ENCODE data around the gene HORMAD2.
"Not testable (repeated sequence)": the region's sequence is repeated elsewhere in the genome, so short reads cannot be mapped to it uniquely, and the experiment has no call there.

The HORMAD2 gene

DNA sequence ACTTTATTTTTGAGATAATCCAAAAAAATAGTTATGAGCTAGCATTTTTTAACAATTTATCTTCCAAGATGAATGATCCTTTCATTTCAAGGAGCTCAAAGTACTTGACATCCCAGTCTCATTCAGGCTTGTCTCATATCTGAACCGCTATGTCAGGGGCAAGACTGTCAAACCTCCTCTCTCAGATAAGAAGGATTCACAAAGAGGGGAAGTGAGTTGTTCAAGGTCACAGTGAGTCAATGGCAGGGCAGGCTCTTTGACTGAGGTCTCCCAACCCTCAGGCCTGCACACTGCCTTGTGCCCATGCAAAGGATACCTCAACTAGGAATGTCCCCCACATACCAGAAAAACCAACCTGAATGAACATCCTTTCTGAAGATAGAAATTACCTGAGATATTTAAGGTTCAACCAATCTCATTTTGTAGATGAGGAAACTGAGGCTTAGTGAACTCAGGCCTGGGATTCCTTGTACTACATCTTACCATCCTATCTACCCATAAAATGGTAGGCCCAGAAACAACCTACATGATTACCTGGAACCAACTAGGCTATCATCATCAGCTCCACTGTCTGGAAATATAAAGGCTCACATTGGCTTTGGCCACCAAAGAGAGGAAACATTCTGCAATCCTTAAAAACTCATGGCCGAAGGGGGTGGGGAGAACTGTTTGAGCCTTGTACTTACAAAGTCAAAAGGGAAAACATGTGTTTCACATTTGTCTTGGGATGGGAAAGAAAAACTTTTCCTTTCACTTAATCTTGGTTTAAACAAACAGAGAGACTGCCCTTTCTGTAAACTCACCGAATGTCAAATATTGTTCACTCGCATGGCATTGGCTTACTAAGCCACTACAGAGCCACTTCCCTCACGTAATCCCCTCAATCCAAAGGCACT, 115.2 kb downstream of the HORMAD2 start:
- DNase-seq, result no peak

DNA sequence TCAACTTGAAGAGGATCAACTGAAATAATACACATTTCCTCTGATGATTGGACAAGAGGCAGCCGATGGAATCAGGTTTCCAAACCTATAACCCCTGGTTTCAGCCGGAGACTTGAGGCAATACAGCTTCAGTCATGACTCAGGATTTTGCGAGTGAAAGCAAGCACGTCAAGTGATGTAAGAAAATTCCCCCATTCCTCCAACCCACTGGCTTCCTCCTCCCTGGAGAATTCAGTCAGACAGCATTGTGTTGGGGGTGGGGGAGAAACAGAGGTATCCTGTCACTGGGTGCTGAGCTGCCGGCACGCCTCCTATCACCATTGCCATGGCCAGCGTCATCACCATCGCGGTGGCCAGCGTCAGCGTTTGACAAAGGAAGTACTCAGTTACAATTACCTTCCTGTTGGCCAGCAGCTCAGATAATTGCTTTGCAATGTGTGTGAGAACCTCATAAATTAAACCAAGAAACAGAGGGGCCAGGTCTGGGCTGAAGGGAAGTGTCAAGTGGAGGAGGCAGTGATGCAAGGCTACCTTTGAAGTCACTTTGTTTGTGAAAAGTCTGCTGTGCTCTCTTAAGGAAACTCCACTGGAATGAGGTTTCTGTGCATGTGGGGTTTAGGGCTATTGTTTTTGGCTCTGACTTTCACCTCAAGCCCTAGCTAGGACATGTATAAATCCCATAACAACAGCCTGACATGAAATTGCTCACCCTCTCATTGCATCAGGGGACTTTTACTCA, 116.0 kb downstream of the HORMAD2 start:
- peak; percentile 54 for DNase-seq

DNA sequence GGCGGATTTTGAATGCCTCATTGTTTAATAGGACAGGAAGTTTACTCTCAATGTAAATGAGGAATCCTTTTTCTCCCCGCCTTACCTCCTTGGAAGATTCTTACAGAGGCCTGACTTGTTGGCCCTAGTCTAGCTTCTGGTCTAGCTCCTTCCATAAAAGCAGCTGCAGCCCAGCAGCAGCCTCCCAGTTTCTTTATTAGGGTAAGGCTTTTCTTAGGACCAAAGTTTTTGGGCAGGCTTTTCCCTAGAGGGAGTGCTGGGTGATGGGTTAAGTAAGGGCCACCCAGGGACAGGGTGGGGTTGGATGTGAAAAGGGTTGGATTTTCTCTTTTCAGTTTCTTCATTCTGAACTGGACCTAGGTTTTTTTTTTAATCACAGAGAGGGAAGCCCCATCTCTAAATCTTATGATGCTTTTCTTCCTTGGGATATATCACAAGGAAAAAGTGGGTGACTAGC, 116.6 kb downstream of the HORMAD2 start:
- no peak for DNase-seq

DNA sequence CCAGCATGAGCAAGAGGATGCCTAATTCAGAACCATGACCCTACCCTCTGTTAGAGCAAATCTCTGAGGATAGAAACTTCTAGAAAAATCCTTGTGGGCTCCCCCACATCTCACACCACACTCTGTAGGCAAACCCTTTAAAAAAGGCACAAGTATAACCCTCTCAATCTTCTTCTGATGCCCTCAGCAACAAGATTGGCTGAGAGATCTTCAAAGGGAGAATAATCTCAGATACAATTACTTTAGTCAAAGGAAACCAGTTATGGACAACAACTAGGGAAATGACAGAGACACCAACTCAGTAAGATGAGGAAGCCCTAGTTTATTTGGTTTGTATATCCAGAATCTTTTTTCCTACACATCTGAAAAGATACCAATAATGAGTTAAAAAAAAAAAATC, 117.1 kb downstream of the HORMAD2 start:
- DNase-seq, result no peak

DNA sequence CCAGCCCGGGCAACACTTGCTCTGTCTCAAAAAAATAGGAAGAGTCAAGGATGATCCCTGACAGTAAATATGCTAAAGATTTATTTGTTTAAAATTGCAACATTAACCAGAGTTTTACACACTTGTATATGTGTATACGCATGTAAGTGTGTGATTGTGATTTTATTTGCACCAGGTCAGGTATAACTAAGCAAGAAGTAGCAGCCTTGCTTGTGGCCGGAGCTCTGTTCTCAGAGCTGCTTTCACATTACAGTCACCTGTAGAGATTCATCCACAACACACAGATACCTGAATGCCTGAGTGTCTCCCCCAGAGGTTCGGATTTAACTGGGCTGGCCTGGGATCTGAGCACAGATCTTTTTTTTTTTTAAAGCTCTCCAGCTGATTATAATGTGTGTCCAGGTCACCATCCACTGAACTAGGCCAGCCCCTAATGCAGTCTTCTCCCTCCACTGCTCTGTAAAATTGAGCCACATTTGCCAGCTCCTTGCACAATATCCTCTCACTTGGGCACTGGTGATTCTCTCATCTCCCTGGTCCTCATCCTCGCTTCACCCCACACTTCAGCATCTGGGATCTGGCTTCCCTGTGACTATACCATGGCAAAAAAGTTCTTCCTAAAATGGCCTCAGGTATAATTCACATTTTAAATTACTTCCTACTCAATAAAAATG, 118.0 kb downstream of the HORMAD2 start:
- DNase-seq, result no peak

DNA sequence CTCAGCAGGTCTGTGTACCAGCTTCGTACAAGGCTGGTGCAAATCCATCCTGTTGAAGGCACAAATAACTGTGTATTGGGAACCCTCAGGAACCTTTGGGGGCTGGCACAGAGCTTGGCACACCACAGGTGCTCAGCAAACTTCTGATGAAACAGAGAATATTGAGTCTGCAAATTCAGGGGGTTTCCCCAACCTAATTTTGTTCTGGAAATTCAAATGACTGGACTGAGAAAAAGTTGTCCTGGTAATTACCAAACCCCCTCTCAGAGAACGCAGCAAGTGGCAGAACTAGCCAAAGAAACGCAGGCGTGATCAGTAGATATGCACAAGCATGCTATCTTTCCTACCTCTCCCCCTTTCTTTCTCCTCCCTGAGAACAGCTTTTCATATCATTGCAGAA, 118.7 kb downstream of the HORMAD2 start:
- no peak for DNase-seq

DNA sequence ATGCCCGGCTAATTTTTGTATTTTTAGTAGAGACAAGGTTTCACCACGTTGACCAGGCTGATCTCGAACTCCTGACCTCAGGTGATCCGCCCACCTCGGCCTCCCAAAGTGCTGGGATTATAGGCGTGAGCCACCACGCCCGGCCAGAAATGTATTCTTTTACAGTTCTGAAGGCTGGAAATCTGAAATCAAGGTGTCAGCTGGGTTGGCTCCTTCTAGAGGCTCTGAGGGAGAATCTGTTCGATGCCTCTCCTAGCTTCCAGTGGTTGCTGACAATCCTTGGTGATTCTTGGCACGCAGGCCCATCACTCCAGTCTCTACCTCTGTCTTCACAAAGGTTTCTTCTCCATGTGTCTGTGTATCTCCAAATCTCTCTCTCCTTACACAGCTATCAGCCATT, 120.6 kb downstream of the HORMAD2 start:
- DNase-seq, result not testable (repeated sequence)

DNA sequence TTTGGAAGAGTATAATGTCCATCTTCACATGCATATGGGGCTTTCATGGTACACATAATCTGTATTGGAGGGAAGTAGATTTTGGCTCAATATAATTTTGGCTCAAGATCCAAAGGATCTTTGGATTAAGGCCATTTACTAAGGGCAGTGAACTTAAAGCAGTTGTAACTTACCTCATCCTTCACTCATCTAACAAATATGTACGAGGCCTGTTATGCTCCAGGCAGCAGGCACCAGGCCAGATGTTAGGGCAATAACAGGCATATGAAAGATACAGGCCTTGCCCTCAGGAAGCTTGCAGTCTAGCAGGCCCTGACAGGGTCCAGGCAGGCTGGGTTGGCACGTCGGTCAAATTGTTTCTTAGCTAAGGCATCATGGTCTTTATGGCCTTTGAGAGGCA, 121.7 kb downstream of the HORMAD2 start:
- no peak for DNase-seq

DNA sequence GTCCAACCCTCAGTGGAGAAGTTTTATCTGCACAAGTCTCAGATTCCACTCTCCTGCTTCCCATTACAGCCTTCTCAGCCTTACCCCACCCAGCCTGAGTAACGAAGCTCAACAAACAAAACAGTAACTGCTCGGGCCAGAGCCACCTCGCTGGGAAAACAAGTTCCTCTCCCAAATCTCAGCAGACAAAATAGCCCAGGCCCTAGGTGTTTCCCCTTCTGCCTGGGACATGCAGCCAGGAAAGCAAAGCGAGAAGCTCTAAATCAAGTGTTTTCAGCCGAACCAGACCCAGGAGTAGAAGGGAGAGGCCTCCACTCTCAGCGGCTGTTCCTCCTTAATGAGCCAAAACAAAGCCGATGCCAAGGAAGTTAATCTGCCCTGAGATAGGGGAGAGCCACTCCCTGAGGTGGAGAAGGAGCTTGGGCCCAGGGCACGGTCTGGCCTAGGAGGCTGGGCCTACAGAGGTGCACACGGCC, 122.3 kb downstream of the HORMAD2 start:
- DNase-seq, result no peak

DNA sequence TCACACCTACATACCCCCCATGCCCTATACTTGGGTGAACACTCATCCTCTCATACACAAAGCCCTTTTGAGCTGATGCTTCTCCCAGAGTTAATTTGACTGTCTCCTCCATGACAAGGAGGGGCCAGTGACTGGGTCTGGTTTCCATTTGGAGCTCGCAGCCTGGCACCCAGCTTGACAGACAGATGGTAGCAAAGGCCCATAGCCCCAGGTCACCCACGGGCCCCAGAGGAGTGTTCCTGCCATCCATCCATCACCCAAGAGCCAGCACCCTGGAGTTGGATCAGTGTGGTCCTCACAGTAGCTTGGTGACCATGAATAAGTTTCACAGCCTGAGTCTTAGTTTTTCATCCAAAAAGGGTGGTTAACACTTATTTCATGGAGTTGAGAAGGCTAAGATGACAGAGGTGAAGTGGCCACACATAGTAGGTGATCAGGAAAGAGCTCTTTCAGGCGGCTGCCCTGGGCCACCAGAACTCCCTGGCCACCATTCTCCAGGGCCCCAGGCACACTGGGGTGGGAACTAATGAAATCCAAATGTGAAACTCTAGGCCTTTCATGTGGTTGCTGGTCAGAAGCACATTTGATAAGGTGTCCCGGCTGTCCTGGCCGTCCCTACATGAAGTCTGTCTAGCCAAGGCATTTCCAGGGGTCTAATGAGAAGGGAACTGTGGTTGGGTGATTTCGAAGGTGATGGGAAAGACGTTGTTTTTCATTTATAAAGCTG, 123.9 kb downstream of the HORMAD2 start:
- no peak for DNase-seq

DNA sequence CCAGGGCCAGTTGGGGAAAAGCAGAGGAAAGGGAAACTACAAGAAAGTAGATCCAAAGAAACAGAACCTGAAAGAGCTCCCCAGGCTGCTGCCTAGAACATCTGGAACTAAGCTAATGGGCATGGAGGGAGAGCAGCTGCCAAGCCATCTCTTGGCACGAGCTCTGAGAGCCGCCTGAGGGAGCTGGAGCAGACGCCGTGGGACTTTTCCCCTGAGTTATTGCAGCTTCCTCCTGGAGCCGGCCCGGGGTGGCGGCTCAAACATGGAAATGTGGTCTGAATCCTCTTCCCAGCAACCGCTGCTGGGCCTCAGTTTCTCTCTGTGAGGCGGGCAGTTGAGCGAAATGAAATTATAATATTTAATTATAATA, 124.5 kb downstream of the HORMAD2 start:
- no peak for DNase-seq

DNA sequence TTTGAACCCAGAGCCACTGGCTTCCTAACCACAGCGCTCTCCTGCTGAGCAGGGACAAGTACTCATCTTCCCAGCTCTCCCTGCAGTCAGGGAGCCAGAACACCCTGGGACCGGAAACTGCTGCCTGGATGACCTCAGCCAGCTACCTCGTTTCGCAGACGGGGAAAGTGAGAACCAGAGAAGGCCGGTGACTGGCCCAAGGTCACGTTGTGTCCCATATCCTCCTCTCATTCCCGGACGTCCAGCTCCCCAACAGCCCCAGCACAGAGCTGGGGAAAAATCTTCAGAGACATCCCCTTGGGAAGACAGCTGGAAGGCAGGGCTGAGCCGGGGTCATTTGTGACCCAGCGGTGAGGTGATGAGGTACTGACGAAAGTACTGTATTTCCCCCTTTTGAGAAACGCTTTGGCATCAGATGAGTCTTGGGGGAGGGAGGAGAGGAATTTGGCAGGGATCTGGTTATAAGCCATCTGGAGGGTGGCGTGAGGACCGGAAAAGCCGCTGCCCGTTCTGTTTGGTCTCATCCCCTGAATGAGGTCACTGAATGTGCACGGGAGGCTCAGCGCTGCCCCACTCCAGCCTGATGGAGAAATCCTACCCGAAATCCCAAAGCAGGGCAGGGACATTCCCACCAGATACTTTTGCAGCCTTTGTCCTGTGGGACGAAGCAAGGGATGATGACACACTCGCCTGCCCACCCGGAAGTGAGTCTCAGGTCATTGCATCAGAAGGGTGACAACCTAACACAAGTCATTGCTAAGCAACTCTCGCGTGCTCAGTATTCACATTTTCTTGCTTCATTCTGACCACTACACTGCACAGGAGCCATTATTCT, 125.2 kb downstream of the HORMAD2 start:
- DNase-seq, result no peak

DNA sequence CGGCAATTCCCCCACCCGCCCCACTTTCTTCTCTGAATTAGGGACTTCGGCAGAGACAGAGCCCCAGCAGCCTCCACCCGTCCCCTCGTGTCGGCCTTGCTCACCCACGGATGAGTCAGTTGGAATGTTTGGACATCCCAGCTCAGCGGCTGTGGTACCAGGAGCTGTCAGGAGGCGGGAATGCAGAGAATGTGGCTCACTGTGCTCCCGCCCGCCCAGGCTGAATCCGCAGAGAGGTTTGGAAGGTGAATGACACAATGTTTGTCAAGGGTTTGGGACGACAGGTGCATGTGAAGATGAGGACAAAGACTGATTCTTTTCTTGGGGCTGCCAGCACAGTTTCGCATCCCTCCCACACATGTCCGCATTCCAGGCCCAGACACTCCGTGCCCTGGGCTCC, 126.7 kb downstream of the HORMAD2 start:
- DNase-seq, result no peak

DNA sequence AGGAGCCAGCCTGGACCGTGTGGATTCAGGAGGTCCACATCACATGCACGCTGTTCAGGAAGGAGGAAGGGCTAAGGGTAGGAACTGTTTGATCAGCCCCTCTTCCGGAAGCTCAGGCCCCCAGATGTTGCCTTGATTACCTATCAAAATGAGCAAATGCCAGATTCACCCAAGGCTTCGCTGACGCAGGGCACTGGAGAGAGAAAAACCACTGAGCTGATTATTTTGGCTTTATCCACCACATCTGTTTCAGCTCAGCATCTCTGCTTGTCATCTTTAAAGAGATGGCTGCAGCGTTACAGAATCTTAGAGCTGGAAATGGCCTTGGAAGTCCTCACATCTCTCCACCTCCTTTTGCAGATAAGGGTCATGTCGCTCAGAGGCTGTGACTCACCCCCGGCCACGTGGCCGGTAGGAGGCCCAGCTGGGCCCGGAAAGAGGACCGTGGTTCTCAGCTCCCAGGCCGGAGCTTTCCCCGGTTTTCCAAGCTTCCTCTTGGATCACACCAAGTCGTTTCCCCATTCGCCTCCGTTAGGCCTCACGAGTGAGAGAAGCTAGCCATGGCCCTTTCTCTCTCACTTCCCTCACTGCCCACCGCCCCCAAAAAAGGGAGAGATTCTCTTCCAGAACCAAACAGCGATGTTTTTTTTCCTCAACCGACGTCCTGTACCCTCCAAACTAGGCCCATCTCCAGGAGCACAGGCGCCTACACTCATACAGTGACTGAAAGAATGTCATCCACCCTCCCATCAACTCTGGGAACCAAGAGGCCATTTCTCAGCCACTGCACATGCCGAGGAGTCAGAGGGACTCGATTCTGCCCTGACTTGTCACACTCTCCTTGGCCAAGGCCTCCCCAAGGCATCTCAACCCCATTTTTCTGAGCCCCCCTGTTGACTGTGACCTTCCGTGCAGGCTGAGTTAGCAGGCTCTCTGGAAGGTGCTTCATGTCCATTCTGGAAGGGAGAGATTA, 128.7 kb downstream of the HORMAD2 start:
- DNase-seq, result no peak

DNA sequence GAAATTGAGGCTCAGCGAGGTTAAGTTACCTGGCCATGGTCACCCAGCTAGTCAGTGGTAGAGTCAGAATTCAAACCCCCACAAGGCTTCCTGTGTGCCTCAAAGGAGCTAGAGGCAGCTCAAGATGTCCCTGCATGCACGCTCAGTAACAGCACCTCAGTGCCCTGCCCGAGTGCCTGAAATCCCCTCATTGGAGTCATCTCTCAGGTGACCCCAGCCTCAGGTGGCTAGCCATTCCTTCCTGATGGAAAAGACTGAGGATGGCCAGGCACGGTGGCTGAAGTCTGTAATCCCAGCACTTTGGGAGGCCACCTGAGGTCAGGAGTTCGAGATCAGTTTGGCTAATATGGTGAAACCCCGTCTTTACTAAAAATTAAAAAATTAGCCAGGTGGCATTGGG, 129.4 kb downstream of the HORMAD2 start:
- no peak for DNase-seq

DNA sequence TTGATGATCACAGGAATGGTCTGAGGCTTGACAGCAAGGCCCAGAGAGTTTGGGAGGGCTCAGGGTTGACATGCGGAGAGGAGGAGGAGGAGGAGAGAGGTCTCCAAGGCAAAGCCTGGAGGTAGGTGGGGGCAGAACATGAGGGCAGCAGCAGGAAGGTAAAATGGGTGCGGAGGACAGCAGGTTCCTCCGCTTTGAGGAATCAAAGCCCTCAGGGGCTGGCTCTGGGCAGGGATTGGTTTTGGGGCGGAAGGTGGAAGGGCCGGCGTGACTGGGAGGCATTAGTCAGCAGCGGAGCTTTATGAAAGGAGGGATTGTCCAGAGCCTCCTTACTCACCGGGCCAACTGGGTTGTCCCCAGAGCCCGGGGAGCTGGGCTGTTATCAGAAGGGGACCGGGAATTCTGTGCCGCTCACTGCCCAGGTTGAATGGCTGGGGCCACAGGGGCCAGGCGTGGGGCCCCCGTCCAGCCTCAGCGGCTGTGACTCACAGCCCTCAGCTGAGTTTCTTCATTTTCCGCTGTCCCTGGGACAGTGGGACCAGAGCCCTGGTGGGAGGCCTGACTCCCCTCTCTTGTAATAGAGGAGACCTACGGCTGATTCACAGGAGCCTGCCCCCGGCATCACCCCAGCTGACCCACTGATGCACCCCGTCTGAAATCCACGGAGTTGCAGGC, 130.1 kb downstream of the HORMAD2 start:
- no peak for DNase-seq

DNA sequence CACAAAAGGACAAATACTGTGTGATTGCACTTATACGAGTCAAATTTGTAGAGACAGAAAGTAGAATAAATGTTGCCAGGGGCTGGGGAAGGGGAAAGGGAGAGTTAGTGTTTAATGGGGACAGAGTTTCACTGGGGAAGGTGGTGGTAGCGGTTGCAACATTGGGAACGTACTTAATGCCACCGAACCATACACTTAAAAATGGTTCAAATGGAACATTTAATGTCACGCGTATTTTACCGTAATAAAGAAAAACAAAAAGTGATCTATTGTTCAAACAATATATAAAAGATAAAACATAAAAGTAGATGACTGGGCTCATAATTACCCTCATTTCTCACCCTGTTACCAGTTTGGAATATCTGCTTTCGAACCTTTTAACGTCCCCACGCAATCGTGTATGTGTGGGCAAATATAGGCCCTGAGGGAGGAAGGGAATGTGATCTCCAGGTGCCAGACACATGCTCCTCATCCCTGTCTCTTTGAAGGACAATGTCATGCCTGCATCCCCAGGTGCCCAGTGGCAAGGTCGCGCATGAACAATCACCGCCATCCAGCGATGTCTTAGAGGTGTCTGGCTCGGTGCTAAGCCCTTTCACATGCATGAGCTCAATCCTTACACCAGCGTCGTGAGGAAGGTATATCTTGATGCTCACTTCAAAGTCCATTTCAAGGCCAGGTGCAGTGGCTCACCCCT, 131.0 kb downstream of the HORMAD2 start:
- DNase-seq, result no peak

DNA sequence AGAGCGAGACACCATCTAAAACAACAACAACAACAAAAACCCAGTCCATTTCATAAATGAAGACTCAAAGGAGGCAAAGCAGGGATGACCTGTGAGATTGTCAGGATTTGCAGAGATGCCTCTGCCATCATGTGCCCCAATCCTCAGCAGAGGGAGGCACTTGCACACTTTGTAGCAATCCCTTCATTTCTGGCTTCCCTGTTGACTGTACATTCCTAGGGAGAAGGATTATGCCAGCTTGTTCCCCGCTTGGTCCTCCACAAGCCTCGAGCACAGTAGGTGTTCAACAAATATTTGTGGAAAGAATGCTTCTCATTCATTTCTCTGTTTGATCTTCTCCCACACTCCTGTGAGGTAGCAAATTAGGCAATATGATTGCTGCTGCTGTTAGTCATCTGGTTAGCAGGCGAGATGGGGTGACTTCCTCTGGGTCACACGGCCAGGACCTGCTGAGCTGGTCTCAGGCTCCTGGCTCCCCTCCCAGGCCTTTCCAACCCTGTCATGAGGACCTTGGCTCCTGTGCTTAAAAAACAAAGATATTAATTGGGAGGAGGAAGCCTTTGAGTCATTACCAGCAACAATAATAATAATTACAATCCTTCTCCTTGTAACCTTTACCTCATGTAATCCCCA, 132.2 kb downstream of the HORMAD2 start:
- peak; percentile 45 for DNase-seq

DNA sequence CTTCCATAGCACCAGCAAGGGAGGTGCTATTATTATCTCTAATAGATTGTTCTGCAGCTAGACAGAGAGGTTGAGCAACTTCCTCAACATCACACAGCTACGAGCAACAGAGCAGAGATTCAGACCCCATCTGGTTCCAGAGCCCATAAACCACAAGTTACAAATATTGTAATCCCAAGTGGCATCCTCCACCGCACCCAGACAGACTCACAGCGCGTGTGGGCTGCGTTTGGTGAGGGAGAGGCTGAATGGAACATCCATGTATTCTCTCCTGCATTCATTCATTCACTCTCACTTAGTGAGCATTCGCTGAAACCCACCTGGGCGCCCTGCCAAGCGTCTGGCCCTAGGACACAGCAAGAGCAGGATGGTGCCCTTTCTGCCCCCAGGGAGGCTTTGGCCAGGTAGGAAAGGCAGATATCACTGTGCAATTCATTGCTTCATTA, 132.8 kb downstream of the HORMAD2 start:
- no peak for DNase-seq

Data from NCI-H146 (cell line).